IMR-90 (cell line): ENCODE measurements around the gene PHF21B. TPM values are rescaled to one million over a fixed set of nuclear protein-coding genes. Genes with fewer than 3 reads are reported as not detected.

Experiments
- ATAC-seq: fragments of 200-7000 bp; cut with Tn5 transposase; 2 replicates; pipeline ENCODE4 v1.9.1; 2020; ENCODE audit warnings: low read depth, mild to moderate bottlenecking, moderate library complexity
- BruUV-seq: library from RNA; stranded (reverse); fragments of 400-500 nt; replicated peaks from 2 replicates; lab custom pipeline; 2021; lab: Mats Ljungman, UMichigan
- CTCF ChIA-PET: fragments of 300-600 bp; formaldehyde crosslinking; extraction: SDS; loops from one replicate; lab custom pipeline; 2021; ENCODE audit warnings: antibody characterized with exemption; lab: Yijun Ruan, JAX
- POLR2A ChIA-PET: fragments of 300-600 bp; sonication (Branson Sonifier 250); formaldehyde crosslinking; loops from one replicate; lab custom pipeline; 2022; ENCODE audit warnings: antibody characterized with exemption; ENCODE audit not compliant: unreplicated experiment; lab: Charles Lee
- DNase-seq: peaks from one replicate; pipeline ENCODE4 v3.0.0; 2013
- H2AFZ ChIP-seq: replicated peaks from 2 replicates; pipeline ENCODE3; 2013; ENCODE audit warnings: low read length, mild to moderate bottlenecking; ENCODE audit not compliant: poor library complexity
- H2AK5ac ChIP-seq: 2 replicates; pipeline ENCODE4 v1.6.1; 2013; ENCODE audit warnings: low read depth, low read length, inconsistent platforms
- H2AK9ac ChIP-seq: replicated peaks from 2 replicates; pipeline ENCODE3; 2013; ENCODE audit warnings: mild to moderate bottlenecking, low read depth, low read length, moderate library complexity; ENCODE audit not compliant: poor library complexity
- H2BK120ac ChIP-seq: 2 replicates; pipeline ENCODE4 v1.6.1; 2013; ENCODE audit warnings: low read depth, low read length, inconsistent platforms
- H2BK15ac ChIP-seq: 3 replicates; pipeline ENCODE4 v1.6.1; 2013; ENCODE audit warnings: low read depth, low read length, inconsistent platforms
- H2BK20ac ChIP-seq: 2 replicates; pipeline ENCODE4 v1.6.1; 2013; ENCODE audit warnings: low read depth, mild to moderate bottlenecking, inconsistent platforms, low read length, moderate library complexity
- H2BK5ac ChIP-seq: 2 replicates; pipeline ENCODE4 v1.6.1; 2013; ENCODE audit warnings: mild to moderate bottlenecking, low read depth, low read length, inconsistent platforms; ENCODE audit not compliant: poor library complexity, severe bottlenecking
- H3K14ac ChIP-seq: replicated peaks from 2 replicates; pipeline ENCODE4 v1.6.1; 2013; ENCODE audit warnings: low read depth, low read length, inconsistent platforms
- H3K18ac ChIP-seq: 2 replicates; pipeline ENCODE4 v1.6.1; 2013; ENCODE audit warnings: low read depth, low read length, control low read depth
- H3K23ac ChIP-seq: 2 replicates; pipeline ENCODE4 v1.6.1; 2013; ENCODE audit warnings: low read depth, low read length, inconsistent platforms
- H3K27ac ChIP-seq: 2 replicates; pipeline ENCODE4 v1.5.1; 2013; ENCODE audit warnings: mild to moderate bottlenecking, control low read depth, low read length; ENCODE audit not compliant: insufficient read depth
- H3K27me3 ChIP-seq: 2 replicates; pipeline ENCODE4 v1.6.1; 2013; ENCODE audit warnings: low read length; ENCODE audit not compliant: control insufficient read depth, insufficient read depth
- H3K36me3 ChIP-seq: 2 replicates; pipeline ENCODE4 v1.6.1; 2013; ENCODE audit warnings: low read length, mixed read lengths; ENCODE audit not compliant: control insufficient read depth, insufficient read depth
- H3K4ac ChIP-seq: 2 replicates; pipeline ENCODE4 v1.6.1; 2013; ENCODE audit warnings: low read depth, low read length, inconsistent platforms
- H3K4me1 ChIP-seq: 2 replicates; pipeline ENCODE4 v1.6.1; 2013; ENCODE audit warnings: low read length, mixed read lengths; ENCODE audit not compliant: control insufficient read depth, insufficient read depth
- H3K4me2 ChIP-seq: 2 replicates; pipeline ENCODE4 v1.6.1; 2013; ENCODE audit warnings: low read depth, mild to moderate bottlenecking, control low read depth, low read length, moderate library complexity
- H3K4me3 ChIP-seq: 2 replicates; pipeline ENCODE4 v1.5.1; 2013; ENCODE audit warnings: low read depth, mild to moderate bottlenecking, control low read depth, low read length, moderate library complexity; ENCODE audit not compliant: insufficient read depth
- H3K56ac ChIP-seq: 2 replicates; pipeline ENCODE4 v1.6.1; 2013; ENCODE audit warnings: low read length, inconsistent platforms; ENCODE audit not compliant: insufficient read depth; ENCODE audit errors: extremely low read depth
- H3K79me1 ChIP-seq, 2 experiments: 2 replicates each; pipeline ENCODE4 v1.6.1; 2013; ENCODE audit warnings: low read length in 2 of 2, inconsistent platforms in 1 of 2, low read depth in 1 of 2
- H3K9ac ChIP-seq: 2 replicates; pipeline ENCODE4 v1.6.1; 2013; ENCODE audit warnings: low read depth, low read length, control low read depth
- H3K9me1 ChIP-seq: 2 replicates; pipeline ENCODE4 v1.6.1; 2013; ENCODE audit warnings: low read length, inconsistent platforms; ENCODE audit not compliant: insufficient read depth
- H3K9me3 ChIP-seq: 2 replicates; pipeline ENCODE4 v1.6.1; 2013; ENCODE audit warnings: low read length; ENCODE audit not compliant: control insufficient read depth, insufficient read depth
- H4K20me1 ChIP-seq: 2 replicates; pipeline ENCODE4 v1.6.1; 2013; ENCODE audit warnings: low read length, inconsistent platforms; ENCODE audit not compliant: insufficient read depth
- H4K5ac ChIP-seq: 2 replicates; pipeline ENCODE4 v1.6.1; 2013; ENCODE audit warnings: mild to moderate bottlenecking, low read depth, low read length, control low read depth
- H4K8ac ChIP-seq, 2 experiments: 2 replicates each; pipeline ENCODE4 v1.6.1; 2013; ENCODE audit warnings: low read depth in 2 of 2, low read length in 2 of 2, control low read depth in 1 of 2, inconsistent platforms in 1 of 2
- H4K91ac ChIP-seq: 2 replicates; pipeline ENCODE4 v1.6.1; 2013; ENCODE audit warnings: low read depth, low read length, inconsistent platforms; ENCODE audit not compliant: insufficient read depth
- CHD1 ChIP-seq: IDR thresholded peaks from 2 replicates; pipeline ENCODE4 v1.6.1; 2012; ENCODE audit warnings: low read depth, low read length, improper control_type of control experiment
- CTCF ChIP-seq: conservative IDR thresholded peaks from 2 replicates; pipeline ENCODE4 v1.5.1; 2012; ENCODE audit warnings: mild to moderate bottlenecking, low read depth, low read length, improper control_type of control experiment
- ELK1 ChIP-seq: fragments of 150-350 bp; IDR thresholded peaks from 2 replicates; pipeline ENCODE4 v1.6.1; 2016; ENCODE audit warnings: low read depth, mild to moderate bottlenecking, low read length, moderate library complexity, borderline replicate concordance
- FOS ChIP-seq: fragments of 150-350 bp; IDR thresholded peaks from 2 replicates; pipeline ENCODE4 v1.6.1; 2016; ENCODE audit warnings: low read depth, low read length
- MAFK ChIP-seq: IDR thresholded peaks from 2 replicates; pipeline ENCODE4 v1.6.1; 2012; ENCODE audit warnings: low read depth, low read length, improper control_type of control experiment
- MAZ ChIP-seq: IDR thresholded peaks from 2 replicates; pipeline ENCODE4 v1.6.1; 2012; ENCODE audit warnings: low read depth, mild to moderate bottlenecking, low read length, improper control_type of control experiment, moderate library complexity, borderline replicate concordance
- MXI1 ChIP-seq: IDR thresholded peaks from 2 replicates; pipeline ENCODE4 v1.6.1; 2012; ENCODE audit warnings: low read depth, mild to moderate bottlenecking, low read length, moderate library complexity, borderline replicate concordance
- NFE2L2 ChIP-seq: fragments of 150-350 bp; IDR thresholded peaks from 2 replicates; pipeline ENCODE4 v1.6.1; 2016; ENCODE audit warnings: low read depth, mild to moderate bottlenecking, low read length
- POLR2A ChIP-seq: IDR thresholded peaks from 2 replicates; pipeline ENCODE4 v1.6.1; 2012; ENCODE audit warnings: mild to moderate bottlenecking, low read depth, low read length
- RAD21 ChIP-seq: IDR thresholded peaks from 2 replicates; pipeline ENCODE4 v1.6.1; 2012; ENCODE audit warnings: low read length, improper control_type of control experiment
- RFX5 ChIP-seq: IDR thresholded peaks from 2 replicates; pipeline ENCODE4 v1.8.0; 2012; ENCODE audit warnings: low read depth, mild to moderate bottlenecking, low read length, moderate library complexity
- SMC3 ChIP-seq: fragments of 150-350 bp; IDR thresholded peaks from 2 replicates; pipeline ENCODE4 v1.6.1; 2016; ENCODE audit warnings: low read depth, mild to moderate bottlenecking, antibody characterized with exemption, low read length, moderate library complexity
- USF2 ChIP-seq: fragments of 150-350 bp; IDR thresholded peaks from 2 replicates; pipeline ENCODE4 v1.6.1; 2017; ENCODE audit warnings: mild to moderate bottlenecking, antibody characterized with exemption, low read length, low read depth
- WGBS, 2 experiments: methylation state at CpG; one replicate each; pipeline versions ENCODE4 v1.1.5 to v1.1.7; 2013; ENCODE audit warnings: missing lambda C conversion rate in 2 of 2; ENCODE audit not compliant: insufficient read length in 1 of 2; ENCODE audit errors: extremely low coverage in 2 of 2; 5-methylcytosine and 5-hydroxymethylcytosine counted together
- dilution Hi-C: fragments of 300-500 bp; cut with HindIII; formaldehyde crosslinking; loops from one replicate; pipeline ENCODE4 v1.14.3; 2018; ENCODE audit warnings: low sequenced_read_pairs; ENCODE audit not compliant: unreplicated experiment
- in situ Hi-C: fragments of 300-500 bp; cut with MboI; formaldehyde crosslinking; loops from 3 replicates; pipeline ENCODE4 v1.14.3; 2019; ENCODE audit warnings: low sequenced_read_pairs, inconsistent platforms, mixed read lengths
- intact Hi-C: fragments of 100-400 bp; cut with micrococcal nuclease; formaldehyde crosslinking; loops from 2 replicates; pipeline ENCODE4 v1.10.0; 2022
- polyA plus RNA-seq, 3 experiments: library from polyadenylated mRNA; depleted of rRNA; stranded (reverse); fragments of >200 nt; gene quantifications; 2 replicates each; pipeline ENCODE4 v1.2.3, GENCODE V29; 2012; ENCODE audit warnings: low replicate concordance in 1 of 3
- total RNA-seq: library from RNA; depleted of rRNA; stranded (reverse); fragments of >200 nt; gene quantifications from 2 replicates; pipeline ENCODE4 v1.2.3, GENCODE V29; 2012

The PHF21B gene
- total and polyA plus RNA-seq, 2 of the 4 experiments (the other 2 are of a cell fraction), result 0.02 TPM; not detected in 1

- ATAC-seq (no peak), DNase-seq (no peak)
- POLR2A ChIA-PET, result no interaction called here
- no peak overlapping the region for H4K8ac ChIP-seq
- H2BK15ac ChIP-seq, result no peak overlapping the region
- no peak overlapping the region for H3K4me2 ChIP-seq
- H3K4ac ChIP-seq, result no peak overlapping the region
- CTCF ChIA-PET, result no interaction called here
- dilution Hi-C loops (no loop called here), in situ Hi-C loops (no loop called here), intact Hi-C loops (no loop called here)
- no TSS peak for BruUV-seq
- H4K5ac ChIP-seq, result no peak overlapping the region
- H2AK5ac ChIP-seq, result no peak overlapping the region
- no peak overlapping the region for H2AFZ ChIP-seq
- no peaks in the 10 kb centered on the region for H3K36me3 ChIP-seq
- no peak overlapping the region for H4K91ac ChIP-seq
- no peak overlapping the region for H3K23ac ChIP-seq
- H3K27me3 ChIP-seq, result peaks cover 3% of the 10 kb centered on the region; the same call in 1 of the 2 replicates
- no peak overlapping the region for H2BK20ac ChIP-seq
- H3K56ac ChIP-seq, result no peak overlapping the region
- H4K20me1 ChIP-seq, result no peaks in the 10 kb centered on the region
- no peak for TF ChIP-seq MAZ
- TF ChIP-seq ELK1, result no peak
- no peak for TF ChIP-seq FOS
- no peak for TF ChIP-seq RFX5
- TF ChIP-seq SMC3, result no peak
- no peak for TF ChIP-seq CTCF
- TF ChIP-seq MAFK, result no peak
- TF ChIP-seq RAD21, result no peak
- no peak for TF ChIP-seq MXI1
- no peak for TF ChIP-seq USF2
- no peak for TF ChIP-seq CHD1
- TF ChIP-seq NFE2L2, result no peak
- no peak for TF ChIP-seq POLR2A
- H2BK5ac ChIP-seq, result no peak overlapping the region
- no peak overlapping the region for H2AK9ac ChIP-seq
- H3K9me3 ChIP-seq, result peaks cover 14% of the 10 kb centered on the region
- H3K18ac ChIP-seq, result no peak overlapping the region
- H3K27ac ChIP-seq, result no peak overlapping the region
- no peak overlapping the region for H3K9ac ChIP-seq
- no peak overlapping the region for H2BK120ac ChIP-seq
- no peak overlapping the region for H3K4me3 ChIP-seq
- WGBS, 2 experiments, result no CpG with 5 or more reads among the region's 6 CpGs
- no peak overlapping the region for H3K14ac ChIP-seq
- H3K79me1 ChIP-seq, result no peaks in the 10 kb centered on the region
- no peaks in the 10 kb centered on the region for H3K9me1 ChIP-seq
- H3K4me1 ChIP-seq, result no peaks in the 10 kb centered on the region
Observed at GRCh38 chr22:44898236-44898635, 111.6 kb downstream of the PHF21B start.
